ENCODE results near the gene DGCR2. TPM values are rescaled to one million over a fixed set of nuclear protein-coding genes. Genes with fewer than 3 reads are reported as not detected.

The DGCR2 gene
- 32.5 TPM in 2 replicates for total RNA-seq

GRCh38 chr22:19122143-19122751, at the start of gene DGCR2:
Gene DGCR2 (minus strand): TSS chr22:19122412. CDS start chr22:19122206, 206 bp downstream.

GRCh38 chr22:19149991-19150390, 27.8 kb upstream of the DGCR2 start, which contains the start of gene GSC2:
Gene GSC2 (minus strand): TSS chr22:19150292. CDS start chr22:19150283, 9 bp downstream.

GRCh38 chr22:19130959-19131684, 8.9 kb upstream of the DGCR2 start, which contains the start of gene TSSK2:
Gene TSSK2 (plus strand): TSS chr22:19131308. CDS start chr22:19131400, 92 bp downstream.

Other genes starting within 250 kb of the DGCR2 start
- gene DGCR6, start 216.1 kb downstream of the DGCR2 start, total RNA-seq: 0.10 and 0.27 TPM in 2 replicates
- gene PRODH, start 186.1 kb downstream of the DGCR2 start, total RNA-seq: 0.20 TPM in 1 of 2 replicates, not detected in the other
- gene TSSK2, start 8.9 kb upstream of the DGCR2 start, total RNA-seq: not detected in 2 replicates
- 17.9 and 19.5 TPM in 2 replicates for gene ESS2, start 22.2 kb upstream of the DGCR2 start, total RNA-seq
- not detected in 2 replicates for gene GSC2, start 27.9 kb upstream of the DGCR2 start, total RNA-seq
- gene SLC25A1, start 56.3 kb upstream of the DGCR2 start, total RNA-seq: 97.5 and 106 TPM in 2 replicates
- gene CLTCL1, start 169.3 kb upstream of the DGCR2 start, total RNA-seq: 2.4 and 3.5 TPM in 2 replicates

Data from mammary microvascular endothelial cell (primary cell).